Fibroblast of gingiva (primary cell): ENCODE measurements around the gene CYGB.
"Not testable (repeated sequence)": the region's sequence is repeated elsewhere in the genome, so short reads cannot be mapped to it uniquely, and the experiment has no call there.

Source experiments
- DNase-seq: peaks from one replicate; pipeline ENCODE4 v3.0.0-alpha.2; 2011; ENCODE audit warnings: low read depth

The CYGB gene

GRCh38 chr17:76538281-76538931, 897 bp upstream of the CYGB start:
- DNase-seq: no peak

- DNase-seq: no peak
Measured at GRCh38 chr17:76537288-76537577, 276 bp downstream of the CYGB start.

- DNase-seq: no peak
Measured at GRCh38 chr17:76536511-76537287, 810 bp downstream of the CYGB start.

- DNase-seq: no peak
Measured at GRCh38 chr17:76535788-76536510, 1.6 kb downstream of the CYGB start.

GRCh38 chr17:76534831-76535732, 2.4 kb downstream of the CYGB start:
- DNase-seq: no peak

- DNase-seq: not testable (repeated sequence)
Measured at GRCh38 chr17:76533640-76534359, 3.7 kb downstream of the CYGB start.

- no peak for DNase-seq
Measured at GRCh38 chr17:76532072-76532651, 5.3 kb downstream of the CYGB start.

- DNase-seq: no peak
Measured at GRCh38 chr17:76531486-76532038, 5.9 kb downstream of the CYGB start.

- no peak for DNase-seq
Measured at GRCh38 chr17:76530811-76531485, 6.6 kb downstream of the CYGB start.

GRCh38 chr17:76530095-76530723, 7.3 kb downstream of the CYGB start:
- DNase-seq: peak; percentile 83

- DNase-seq: peak; percentile 95
Measured at GRCh38 chr17:76529224-76530094, 8.1 kb downstream of the CYGB start.

- DNase-seq: peak; percentile 30
Measured at GRCh38 chr17:76528528-76529223, 8.8 kb downstream of the CYGB start.

- DNase-seq: no peak
Measured at GRCh38 chr17:76528156-76528527, 9.4 kb downstream of the CYGB start.

GRCh38 chr17:76527430-76528111, 9.9 kb downstream of the CYGB start:
- no peak for DNase-seq

GRCh38 chr17:76527016-76527415, 10.5 kb downstream of the CYGB start:
- DNase-seq: not testable (repeated sequence)

- not testable (repeated sequence) for DNase-seq
Measured at GRCh38 chr17:76525513-76525833, 12.0 kb downstream of the CYGB start.
